ENCODE data around the gene DEPDC1B.
"Not testable (repeated sequence)": the region's sequence is repeated elsewhere in the genome, so short reads cannot be mapped to it uniquely, and the experiment has no call there.

DEPDC1B gene, protein sequence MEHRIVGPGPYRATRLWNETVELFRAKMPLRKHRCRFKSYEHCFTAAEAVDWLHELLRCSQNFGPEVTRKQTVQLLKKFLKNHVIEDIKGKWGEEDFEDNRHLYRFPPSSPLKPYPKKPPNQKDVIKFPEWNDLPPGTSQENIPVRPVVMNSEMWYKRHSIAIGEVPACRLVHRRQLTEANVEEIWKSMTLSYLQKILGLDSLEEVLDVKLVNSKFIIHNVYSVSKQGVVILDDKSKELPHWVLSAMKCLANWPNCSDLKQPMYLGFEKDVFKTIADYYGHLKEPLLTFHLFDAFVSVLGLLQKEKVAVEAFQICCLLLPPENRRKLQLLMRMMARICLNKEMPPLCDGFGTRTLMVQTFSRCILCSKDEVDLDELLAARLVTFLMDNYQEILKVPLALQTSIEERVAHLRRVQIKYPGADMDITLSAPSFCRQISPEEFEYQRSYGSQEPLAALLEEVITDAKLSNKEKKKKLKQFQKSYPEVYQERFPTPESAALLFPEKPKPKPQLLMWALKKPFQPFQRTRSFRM

DNA sequence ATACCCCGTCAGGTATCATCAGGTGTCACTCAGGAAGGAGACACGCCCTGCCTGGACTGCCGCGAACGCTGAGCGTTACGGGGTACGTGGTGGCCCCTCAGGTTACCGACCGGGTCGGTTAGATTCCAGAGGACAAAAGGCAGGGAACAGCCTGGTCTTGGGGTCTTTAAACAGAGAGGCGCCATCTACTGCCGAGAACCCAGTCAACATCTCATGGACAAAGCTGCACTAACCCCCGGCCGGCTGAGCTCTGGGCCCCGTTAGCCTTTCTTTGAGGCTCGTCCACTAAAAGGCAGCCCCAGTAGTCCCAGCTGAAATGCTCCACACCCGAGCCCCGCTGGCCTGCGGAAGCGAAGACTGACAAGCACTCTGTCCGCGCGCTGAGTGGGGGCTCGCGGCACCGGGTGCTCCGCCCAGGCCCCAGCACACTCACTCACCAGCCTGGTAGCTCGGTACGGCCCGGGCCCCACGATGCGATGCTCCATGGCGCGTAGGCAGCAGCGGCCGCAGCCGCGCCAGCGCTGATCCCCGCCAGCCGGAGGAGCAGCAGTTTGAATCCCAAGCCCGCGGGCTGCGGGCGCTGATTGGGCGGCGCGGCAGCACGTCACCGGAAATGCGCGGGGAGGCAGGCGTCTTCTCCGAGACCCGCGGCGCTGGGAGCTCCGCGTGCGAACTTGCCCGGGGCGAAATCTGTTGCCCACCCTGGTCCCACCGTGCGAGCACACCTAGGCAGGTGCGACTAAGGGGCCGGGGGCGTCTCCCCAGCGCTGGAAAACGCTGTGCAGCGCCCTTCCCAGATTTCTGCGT lies at the start of gene DEPDC1B:
Gene DEPDC1B (minus strand): TSS at position 558 of the 807 bp plus-strand sequence. CDS start 73 bp downstream, at position 485.
- DNase-seq (ENCODE audit: low read depth in 2 of 2, low spot score in 1 of 2): peak; percentile 67 to 69

DNA sequence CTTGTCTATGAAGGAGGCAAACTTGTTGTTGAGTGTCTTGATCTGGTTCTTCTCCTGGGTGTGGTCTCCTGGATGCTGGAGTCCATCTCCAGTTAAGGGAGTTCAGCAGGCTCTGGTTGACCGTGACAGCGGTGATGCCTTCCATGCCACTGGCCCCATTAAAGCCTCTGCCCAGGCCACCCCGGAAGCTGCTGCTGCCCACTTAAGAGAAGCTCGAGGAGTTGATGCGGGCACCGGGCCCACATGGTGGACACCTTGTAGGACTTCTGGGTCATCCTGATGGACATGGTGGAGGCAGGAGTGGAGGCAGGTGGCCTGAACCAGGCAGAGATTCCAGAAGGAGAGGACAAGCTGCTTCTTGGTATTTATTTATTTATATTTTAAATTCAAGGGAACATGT lies 44.7 kb upstream of the DEPDC1B start:
- no peak for DNase-seq (ENCODE audit: low read depth in 2 of 2, low spot score in 1 of 2)

DNA sequence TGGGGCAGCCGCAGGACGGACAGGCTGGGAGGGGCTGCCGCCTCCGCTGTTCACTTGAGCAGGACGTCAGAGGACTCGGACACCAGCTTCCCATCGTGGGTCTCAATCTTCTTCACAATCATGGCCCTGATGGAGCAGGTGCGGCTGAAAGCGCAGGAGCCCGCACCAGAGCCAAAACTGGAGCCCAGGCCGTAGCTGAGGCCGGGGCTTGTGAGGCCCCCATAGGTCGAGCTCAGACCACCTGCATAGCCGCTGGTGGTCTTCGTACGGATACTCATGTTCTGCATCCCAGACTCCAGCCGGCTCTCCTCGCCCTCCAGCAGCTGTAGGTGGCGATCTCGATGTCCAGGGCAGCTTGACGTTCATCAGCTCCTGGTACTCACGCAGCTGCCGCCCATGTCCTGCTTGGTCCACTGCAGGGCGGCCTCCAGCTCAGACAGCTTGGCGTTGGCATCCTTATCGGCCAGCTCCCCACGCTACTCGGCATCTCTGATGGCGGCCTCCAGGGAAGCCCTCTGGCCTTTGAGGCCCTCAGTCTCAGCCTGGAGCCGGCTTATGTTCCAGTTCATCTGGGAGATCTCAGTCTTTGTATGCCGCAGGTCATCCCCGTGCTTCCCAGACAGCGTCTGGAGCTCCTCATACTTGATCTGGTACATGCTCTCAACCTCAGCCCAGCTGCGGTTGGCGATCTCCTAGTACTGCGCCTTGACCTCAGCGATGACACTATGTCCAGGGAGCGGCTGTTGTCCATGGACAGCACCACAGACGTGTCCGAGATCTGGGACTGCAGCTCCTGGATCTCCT lies 43.7 kb upstream of the DEPDC1B start:
- no peak for DNase-seq (ENCODE audit: low read depth in 2 of 2, low spot score in 1 of 2)

DNA sequence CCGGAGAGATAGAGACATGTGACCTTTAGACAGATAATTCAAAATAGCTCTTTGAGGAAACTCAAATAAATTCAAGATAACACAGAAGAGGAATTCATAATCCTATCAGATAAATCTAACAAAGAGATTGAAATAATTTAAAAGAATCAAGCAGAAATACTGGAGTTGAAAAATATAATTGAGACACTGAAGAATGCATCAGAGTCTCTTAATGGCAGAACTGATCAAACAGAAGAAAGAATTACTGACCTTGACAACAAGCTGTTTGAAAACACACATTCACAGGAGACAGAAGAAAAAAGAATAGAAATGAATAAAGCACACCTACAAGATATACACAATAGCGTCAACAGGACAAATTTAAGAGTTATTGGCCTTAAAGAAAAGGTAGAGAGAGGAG lies 40.4 kb upstream of the DEPDC1B start:
- DNase-seq (ENCODE audit: low read depth in 2 of 2, low spot score in 1 of 2): no peak

DNA sequence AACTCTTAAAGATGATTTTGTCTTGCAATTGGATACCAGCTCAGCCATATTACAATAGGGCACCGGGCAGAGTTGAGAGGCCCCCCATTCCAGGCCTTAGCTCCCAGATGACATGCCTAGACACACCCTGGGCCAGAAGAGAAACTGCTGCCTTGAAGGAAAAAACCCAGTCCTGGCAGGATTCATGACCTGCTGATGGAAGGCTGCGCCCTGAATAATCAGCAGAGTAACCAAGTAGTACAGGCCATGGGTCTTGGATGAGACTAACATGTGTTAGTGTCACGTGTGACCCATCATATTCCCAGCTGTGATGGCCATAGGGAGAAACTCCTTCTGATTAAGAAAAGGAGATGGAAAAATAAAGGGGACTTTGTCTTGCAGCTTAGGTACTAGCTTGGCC lies 39.0 kb upstream of the DEPDC1B start:
- DNase-seq (ENCODE audit: low read depth in 2 of 2, low spot score in 1 of 2): no peak

DNA sequence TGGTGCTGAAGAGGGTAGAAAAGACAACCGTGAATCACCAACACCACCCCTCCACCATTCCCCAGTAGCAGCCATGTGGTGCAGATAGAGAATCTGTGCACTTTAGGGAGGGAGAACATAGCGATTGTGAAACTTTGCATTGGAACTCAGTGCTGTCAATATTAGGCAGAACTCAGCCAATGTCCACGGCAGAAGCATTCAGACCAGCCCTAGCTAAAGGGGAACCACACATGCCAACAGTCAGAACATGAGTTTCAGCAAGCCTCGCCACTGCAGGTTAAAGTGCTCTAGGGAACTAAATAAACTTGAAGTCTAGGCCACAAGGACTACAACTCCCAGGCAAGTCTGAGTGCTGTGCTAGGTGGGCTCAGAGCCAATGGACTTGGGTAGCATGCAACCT lies 38.5 kb upstream of the DEPDC1B start:
- no peak for DNase-seq (ENCODE audit: low read depth in 2 of 2, low spot score in 1 of 2)

DNA sequence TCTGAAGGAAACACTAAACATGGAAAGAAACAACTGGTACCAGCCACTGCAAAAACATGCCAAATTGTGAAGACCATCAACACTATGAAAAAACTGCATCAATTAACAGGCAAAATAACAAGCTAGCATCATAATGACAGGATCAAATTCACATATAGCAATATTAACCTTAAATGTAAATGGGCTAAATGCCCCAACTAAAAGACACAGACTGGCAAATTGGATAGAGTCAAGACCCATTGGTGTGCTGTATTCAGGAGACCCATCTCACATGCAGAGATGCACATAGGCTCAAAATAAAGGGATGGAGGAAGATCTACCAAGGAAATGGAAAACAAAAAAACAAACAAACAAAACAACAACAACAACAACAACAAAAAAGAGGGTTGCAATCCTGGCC lies 30.9 kb upstream of the DEPDC1B start:
- DNase-seq (ENCODE audit: low read depth in 2 of 2, low spot score in 1 of 2): not testable (repeated sequence)

DNA sequence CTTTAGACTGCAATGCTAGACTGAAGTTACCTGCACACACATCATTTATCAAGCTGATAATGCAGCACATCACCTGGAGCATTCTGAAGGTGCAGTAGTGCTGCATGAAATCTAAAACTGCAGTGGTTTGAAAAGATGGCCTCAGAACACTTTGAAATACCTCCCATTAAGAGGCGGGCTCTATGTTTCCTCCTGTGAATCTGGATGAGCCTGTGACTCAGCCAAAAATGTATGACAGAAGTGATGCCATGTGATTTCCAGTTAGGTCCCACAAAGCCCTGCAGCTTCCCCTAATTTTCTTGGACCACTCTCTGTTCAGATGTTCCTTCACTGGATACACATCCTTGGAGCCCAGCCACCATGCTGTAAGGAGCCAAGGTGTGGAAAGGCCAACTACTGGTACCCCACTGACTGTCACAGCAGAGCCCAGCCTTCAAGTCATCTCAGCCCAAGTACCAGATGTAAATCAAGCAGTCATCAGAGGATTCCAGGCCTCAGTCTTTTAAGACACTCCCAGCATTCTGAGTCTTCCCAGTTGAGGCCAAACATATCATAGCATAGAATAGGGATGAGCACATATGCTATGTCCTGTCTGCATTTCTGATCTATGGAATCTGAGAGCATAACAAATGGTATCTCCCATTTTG lies 27.2 kb upstream of the DEPDC1B start:
- DNase-seq (ENCODE audit: low read depth in 2 of 2, low spot score in 1 of 2): no peak

DNA sequence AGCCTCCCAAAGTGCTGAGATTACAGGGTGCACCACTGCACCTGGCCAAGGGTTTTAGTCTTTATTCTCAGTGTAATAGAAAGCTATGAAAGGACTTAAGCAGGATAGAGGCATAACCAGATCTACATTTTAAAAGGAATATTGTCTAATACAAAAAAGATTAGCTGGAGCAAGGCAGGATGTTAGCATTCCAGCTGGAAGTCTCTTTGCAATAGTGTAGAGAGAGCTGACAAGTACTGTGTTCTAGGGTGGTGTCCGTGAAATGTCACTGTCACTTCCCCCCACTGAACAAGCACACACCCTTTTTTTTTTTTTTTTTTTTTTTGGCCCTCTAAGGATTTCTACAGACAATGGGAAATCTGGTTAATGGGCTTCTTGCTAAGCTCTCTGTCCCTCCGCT lies 24.2 kb upstream of the DEPDC1B start:
- no peak for DNase-seq (ENCODE audit: low read depth in 2 of 2, low spot score in 1 of 2)

DNA sequence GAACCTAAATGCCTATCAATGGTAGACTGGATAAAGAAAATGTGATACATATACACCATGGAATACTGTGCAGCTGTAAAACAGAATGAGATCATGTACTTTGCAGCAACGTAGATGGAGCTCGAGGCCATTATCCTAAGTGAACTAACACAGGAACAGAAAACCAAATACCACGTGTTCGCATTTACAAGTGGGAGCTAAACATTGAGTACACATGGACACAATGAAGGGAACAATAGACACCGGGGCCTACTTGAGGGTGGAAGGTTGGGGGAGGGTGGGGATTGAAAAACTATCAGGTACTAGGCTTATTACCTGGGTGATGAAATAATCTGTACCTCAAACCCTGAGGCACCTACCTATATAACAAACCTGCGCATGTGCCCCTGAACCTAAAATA lies 22.4 kb upstream of the DEPDC1B start:
- no peak for DNase-seq (ENCODE audit: low read depth in 2 of 2, low spot score in 1 of 2)

DNA sequence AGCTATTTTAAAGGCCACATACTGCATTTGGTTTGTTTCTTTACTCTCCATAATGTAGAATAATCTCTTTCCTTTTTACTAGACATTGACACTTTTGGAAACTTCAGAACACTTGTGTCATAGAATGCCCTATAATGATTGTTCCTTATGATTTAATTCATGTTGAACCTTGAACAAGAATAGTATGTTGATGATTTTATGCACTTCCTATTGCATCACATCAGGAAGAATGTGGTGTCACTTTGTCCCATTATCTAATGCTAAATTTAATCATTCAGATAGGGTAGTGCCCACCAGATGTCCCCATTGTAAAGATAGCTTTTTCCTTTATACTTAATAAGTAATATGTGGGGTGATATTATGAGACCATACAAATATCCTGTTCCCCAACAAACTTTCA lies 19.4 kb upstream of the DEPDC1B start:
- no peak for DNase-seq (ENCODE audit: low read depth in 2 of 2, low spot score in 1 of 2)

DNA sequence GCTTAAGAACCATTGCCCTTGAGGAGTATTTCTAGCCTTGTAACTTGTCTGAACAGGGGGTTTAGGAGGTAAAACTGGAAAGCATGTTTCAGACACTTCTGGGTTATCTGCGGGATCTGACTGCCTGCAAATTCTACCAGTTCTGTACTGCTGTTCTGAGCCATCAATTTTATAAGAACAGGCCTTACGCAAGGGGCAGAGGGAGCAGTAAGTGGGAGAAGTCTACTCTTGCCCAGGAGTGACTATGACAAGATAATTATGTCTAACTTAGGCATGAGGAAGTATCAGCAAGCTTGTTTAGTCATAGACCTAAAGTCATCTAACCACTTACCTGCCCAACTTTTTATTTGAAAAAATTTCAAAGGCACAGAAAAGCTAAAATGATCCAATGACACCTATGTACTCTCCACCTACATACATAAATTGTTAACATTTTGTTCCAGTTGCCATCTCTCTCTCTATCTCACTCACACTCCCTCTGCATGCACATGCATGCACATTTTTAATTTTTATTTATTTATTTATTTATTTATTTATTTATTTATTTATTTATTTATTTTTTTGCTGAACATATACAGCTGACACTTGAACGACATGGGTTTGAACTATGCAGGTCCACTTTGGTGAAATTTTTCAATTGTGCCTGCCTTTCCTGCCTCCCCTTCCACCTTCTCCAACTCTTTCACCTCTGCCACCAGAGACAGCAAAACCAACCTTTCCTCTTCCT lies 18.4 kb upstream of the DEPDC1B start:
- DNase-seq (ENCODE audit: low read depth in 2 of 2, low spot score in 1 of 2): no peak

DNA sequence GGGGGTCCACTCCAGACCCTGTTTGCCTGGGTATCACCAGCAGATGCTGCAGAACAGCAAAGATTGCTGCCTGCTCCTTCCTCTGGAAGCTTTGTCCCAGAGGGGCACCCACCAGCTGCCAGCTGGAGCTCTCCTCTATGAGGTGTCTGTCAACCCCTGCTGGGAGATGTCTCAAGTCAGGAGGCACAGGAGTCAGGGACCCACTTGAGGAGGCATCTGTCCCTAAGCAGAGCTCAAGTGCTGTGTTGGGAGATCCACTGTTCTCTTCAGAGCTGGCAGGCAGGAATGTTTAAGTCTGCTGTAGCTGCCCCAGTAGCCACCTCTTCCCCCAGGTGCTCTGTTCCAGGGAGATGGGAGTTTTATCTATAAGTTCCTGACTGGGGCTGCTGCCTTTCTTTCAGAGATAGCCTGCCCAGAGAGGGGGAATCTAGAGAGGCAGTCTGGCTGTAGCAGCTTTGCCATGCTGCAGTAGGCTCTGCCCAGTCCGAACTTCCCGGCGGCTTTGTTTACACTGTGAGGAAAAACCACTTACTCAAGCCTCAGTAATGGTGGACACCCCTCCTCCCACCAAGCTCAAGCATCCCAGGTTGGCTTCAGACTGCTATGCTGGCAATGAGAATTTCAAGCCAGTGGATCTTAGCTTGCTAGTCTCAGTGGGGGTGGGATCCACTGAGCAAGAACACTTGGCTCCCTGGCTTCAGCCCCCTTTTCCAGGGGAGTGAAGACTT lies 15.4 kb upstream of the DEPDC1B start:
- not testable (repeated sequence) for DNase-seq (ENCODE audit: low read depth in 2 of 2, low spot score in 1 of 2)

DNA sequence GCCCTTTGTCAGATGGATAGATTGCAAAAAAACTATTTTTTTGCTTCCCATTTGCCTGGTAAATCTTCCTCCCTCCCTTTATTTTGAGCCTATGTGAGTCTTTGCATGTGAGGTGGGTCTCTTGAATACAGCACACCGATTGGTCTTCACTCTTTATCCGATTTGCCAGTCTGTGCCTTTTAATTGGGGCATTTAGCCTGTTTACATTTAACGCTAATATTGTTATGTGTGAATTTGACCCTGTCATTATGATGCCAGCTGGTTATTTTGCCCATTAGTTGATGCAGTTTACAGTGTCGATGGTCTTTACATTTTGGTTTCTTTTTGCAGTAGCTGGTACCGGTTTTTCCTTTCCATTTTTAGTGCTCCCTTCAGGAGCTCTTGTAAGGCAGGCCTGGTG lies 13.0 kb upstream of the DEPDC1B start:
- no peak for DNase-seq (ENCODE audit: low read depth in 2 of 2, low spot score in 1 of 2)

DNA sequence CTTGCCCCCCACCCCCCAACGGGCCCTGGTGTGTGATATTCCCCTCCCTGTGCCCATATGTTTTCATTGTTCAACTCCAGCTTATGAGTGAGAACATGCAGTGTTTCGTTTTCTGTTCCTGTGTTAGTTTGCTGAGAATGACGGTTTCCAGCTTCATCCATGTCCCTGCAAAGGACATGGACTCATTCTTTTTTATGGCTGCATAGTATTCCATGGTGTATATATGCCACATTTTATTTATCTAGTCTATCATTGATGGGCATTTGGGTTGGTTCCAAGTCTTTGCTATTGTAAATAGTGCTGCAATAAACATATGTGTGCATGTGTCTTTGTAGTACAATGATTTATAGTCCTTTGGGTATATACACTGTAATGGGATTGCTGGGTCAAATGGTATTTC lies 11.9 kb upstream of the DEPDC1B start:
- not testable (repeated sequence) for DNase-seq (ENCODE audit: low read depth in 2 of 2, low spot score in 1 of 2)

DNA sequence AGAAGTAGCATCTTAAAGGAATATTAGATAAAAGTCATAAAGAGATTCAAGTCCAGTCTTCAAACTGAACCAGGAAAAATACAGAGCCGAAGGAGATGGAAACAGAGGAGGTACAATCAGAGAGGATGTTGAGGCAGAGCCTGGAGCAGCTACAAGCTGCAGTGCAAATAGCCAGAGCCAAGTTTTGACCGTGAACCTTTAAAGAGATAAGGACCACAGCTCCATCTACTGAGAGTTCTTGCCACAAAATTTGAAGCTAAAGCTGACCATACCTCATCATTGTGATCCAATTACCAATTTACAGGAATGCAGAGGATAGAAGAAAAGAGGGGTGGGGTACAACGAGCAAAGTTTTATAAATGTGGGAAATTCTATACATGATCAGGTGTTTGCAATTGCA lies 10.4 kb upstream of the DEPDC1B start:
- no peak for DNase-seq (ENCODE audit: low read depth in 2 of 2, low spot score in 1 of 2)

DNA sequence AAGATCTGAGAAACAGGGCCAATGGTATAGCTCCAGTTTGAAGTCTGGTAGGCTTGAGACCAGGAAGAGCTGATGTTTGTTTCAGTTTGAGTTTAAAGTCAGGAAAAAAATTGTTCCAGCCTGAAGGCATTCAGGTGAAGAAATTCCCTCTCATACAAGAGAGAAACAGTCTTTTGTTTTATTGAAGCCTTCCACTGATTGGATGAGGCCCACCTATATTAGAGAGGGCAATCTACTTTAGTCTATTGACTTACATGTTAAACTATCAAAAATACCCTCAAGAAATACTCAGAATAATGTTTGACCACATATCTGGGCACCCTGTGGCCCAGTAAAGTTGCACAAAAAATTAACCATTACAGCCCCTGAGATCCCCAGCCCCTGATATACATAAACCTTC lies 5.2 kb upstream of the DEPDC1B start:
- DNase-seq (ENCODE audit: low read depth in 2 of 2, low spot score in 1 of 2): no peak

DNA sequence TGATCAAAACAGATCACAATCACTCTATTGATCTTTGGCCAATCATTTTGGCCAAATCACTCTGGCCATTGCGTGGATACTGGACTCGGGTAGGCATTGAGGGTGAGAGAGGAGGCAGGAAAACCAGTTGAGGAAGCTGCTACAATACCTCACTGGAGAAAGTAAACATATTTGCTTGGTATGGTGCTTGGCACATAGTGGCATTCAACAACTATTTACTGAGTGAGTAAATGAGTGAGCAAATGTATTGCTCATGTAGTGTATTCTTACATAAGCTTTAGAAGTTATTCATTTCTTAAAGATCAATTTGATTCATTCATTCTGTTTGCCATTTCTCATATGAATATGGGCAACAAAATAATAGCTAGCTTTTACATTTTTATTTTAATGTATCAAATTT lies 4.0 kb upstream of the DEPDC1B start:
- no peak for DNase-seq (ENCODE audit: low read depth in 2 of 2, low spot score in 1 of 2)

DNA sequence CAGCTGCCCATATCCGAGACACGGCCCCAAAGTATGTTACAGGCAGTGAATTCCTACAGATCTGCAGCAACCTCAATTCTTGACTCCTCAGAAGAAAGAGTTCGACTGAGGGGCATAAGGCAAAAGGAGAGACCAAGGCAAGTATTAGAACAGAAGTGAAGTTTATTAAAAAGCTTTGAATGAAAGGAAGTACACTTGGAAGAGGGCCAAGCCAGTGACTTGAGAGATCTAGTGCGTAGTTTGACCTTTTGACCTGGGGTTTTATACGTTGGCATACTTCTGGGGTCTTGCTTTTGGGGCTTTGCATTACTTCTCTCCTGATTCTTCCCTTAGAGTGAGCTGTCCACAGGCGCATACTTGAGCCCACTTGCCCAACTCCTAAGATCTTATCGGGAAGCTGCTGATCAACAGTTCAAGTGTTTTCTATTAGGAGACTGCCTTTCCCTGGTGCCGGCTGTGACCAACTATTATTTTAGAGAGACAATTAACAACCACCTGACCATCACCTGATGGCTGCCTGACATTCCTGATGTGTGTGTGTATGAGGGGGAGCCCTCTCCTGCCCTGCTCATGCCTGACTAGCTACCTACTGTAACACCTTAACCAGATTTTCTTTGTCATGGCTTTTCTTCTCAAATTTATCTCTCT lies 1.5 kb upstream of the DEPDC1B start:
- no peak for DNase-seq (ENCODE audit: low read depth in 2 of 2, low spot score in 1 of 2)

Measured in stimulated activated CD8-positive, alpha-beta memory T cell treated with anti-CD3 and anti-CD28 coated beads, Interleukin-4, amount 100 ng/mL, for 4 hours (primary cell).